Measurements from ENCODE around the gene JPH4. TPM values are rescaled to one million over a fixed set of nuclear protein-coding genes. Genes with fewer than 3 reads are reported as not detected.

The JPH4 gene
- polyA plus RNA-seq, 2 of the 4 experiments (the other 2 are of a cell fraction), result 0.05 TPM; not detected in 1

DNA sequence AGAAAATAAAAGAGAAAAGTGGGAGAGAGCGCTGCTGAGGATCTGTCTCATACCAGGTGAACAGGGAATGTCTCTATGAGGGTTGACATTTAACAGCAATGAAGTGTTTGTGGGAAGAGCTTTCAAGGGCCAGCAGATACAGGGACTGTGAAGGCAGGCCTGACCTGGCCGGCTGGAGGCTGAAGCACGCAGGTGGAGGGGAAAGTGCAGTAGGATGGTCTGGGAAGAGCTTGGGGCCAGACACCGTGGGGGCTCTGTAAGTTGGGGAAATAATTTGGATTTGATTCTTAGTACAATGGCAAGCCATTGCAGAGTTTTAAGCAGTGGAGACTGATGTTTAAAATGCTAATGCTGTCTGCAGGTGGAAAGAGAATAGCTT lies 33.8 kb upstream of the JPH4 start:
- DNase-seq (ENCODE audit: low read depth in 1 of 2, low spot score in 1 of 2), result no peak
- no peak for FAIRE-seq
- no peak for ATAC-seq
- TF ChIP-seq JUN (IDR thresholded peaks at IDR 0.05) (no peak), ZFP36 (IDR thresholded peaks at IDR 0.05; ENCODE audit: borderline replicate concordance, partially characterized antibody) (no peak), FOXS1 (CRISPR knock-in tag; IDR thresholded peaks at IDR 0.05) (no peak), REST (IDR thresholded peaks at IDR 0.05) (no peak), ESRRA (IDR thresholded peaks at IDR 0.05; ENCODE audit: borderline replicate concordance, low read length) (no peak), BCL3 (IDR thresholded peaks at IDR 0.05) (no peak), HOXB13 (CRISPR knock-in tag; IDR thresholded peaks at IDR 0.05; ENCODE audit: low read depth) (no peak), PHF8 (IDR thresholded peaks at IDR 0.05; ENCODE audit: borderline replicate concordance, low read depth) (no peak), ELK1 (IDR thresholded peaks at IDR 0.05; ENCODE audit: low read depth, low read length) (no peak), JUNB (IDR thresholded peaks at IDR 0.05) (no peak), NR3C1 (IDR thresholded peaks at IDR 0.05) (no peak), CBX8 (IDR thresholded peaks at IDR 0.05) (no peak), ZNF302 (CRISPR knock-in tag; IDR thresholded peaks at IDR 0.05) (no peak), HEYL (CRISPR knock-in tag; IDR thresholded peaks at IDR 0.05) (no peak)
- TF ChIP-seq, protein P1, sequence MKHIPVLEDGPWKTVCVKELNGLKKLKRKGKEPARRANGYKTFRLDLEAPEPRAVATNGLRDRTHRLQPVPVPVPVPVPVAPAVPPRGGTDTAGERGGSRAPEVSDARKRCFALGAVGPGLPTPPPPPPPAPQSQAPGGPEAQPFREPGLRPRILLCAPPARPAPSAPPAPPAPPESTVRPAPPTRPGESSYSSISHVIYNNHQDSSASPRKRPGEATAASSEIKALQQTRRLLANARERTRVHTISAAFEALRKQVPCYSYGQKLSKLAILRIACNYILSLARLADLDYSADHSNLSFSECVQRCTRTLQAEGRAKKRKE (CRISPR knock-in tag; IDR thresholded peaks at IDR 0.05; ENCODE audit: low read depth), result no peak
- TF ChIP-seq, protein P2, sequence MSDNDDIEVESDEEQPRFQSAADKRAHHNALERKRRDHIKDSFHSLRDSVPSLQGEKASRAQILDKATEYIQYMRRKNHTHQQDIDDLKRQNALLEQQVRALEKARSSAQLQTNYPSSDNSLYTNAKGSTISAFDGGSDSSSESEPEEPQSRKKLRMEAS (IDR thresholded peaks at IDR 0.05), result no peak
- H3K4me1 ChIP-seq, result peaks cover 11% of the 10 kb centered on the region; the same call in 2 of the 3 replicates
- H3K4me3 ChIP-seq, result no peak overlapping the region
- 16% methylated on average over 4 of the region's 4 CpGs for WGBS (ENCODE audit: missing lambda C conversion rate)
- H3K27ac ChIP-seq, result no peak overlapping the region
- 0 out of 3 replicates have a peak, but pooled peaks cover 2% of the 10 kb centered on the region for H3K9me3 ChIP-seq
- H3K4me2 ChIP-seq, result no peak overlapping the region
- ChIA-PET CTCF (interaction anchor here (0.8 to 3.5 kb wide), 6 partner anchors 10 to 342 kb away, joined by 3 to 23 read pairs (median 3); partner anchors contain the start of gene DHRS4), POLR2A (no interaction called here)

GRCh38 chr14:23610815-23611289 lies 32.3 kb upstream of the JPH4 start:
- no peak overlapping the region for H3K4me2 ChIP-seq
- H3K27ac ChIP-seq, result no peak overlapping the region
- FAIRE-seq (no peak), ATAC-seq (no peak), DNase-seq (ENCODE audit: low read depth in 1 of 2, low spot score in 1 of 2) (no peak)
- H3K4me1 ChIP-seq, result peaks cover 11% of the 10 kb centered on the region; the same call in 2 of the 3 replicates
- WGBS (ENCODE audit: missing lambda C conversion rate), result 2% methylated on average over 4 of the region's 4 CpGs
- POLR2A ChIA-PET, result no interaction called here
- CTCF ChIA-PET, result interaction anchor here (1.1 to 2.0 kb wide), 3 partner anchors 21 to 116 kb away, joined by 3 to 11 read pairs (median 4); no protein-coding TSS in a partner anchor
- no peak overlapping the region for H3K4me3 ChIP-seq
- 0 out of 3 replicates have a peak, but pooled peaks cover 2% of the 10 kb centered on the region for H3K9me3 ChIP-seq
- TF ChIP-seq CBX8 (IDR thresholded peaks at IDR 0.05), result no peak
- TF ChIP-seq ZNF302 (CRISPR knock-in tag; IDR thresholded peaks at IDR 0.05), result no peak
- TF ChIP-seq KDM1A (IDR thresholded peaks at IDR 0.05; ENCODE audit: low read depth), result no peak
- no peak for TF ChIP-seq CEBPB (IDR thresholded peaks at IDR 0.05)

Data from A549 (cell line).